Panc1 (cell line): ENCODE data around the gene LCN6. TPM values are rescaled to one million over a fixed set of nuclear protein-coding genes. Genes with fewer than 3 reads are reported as not detected.

Experiments used
- ATAC-seq: fragments of 200-7000 bp; cut with Tn5 transposase; 2 replicates; pipeline ENCODE4 v1.9.1; 2020; ENCODE audit warnings: mild to moderate bottlenecking, moderate library complexity
- BruUV-seq: library from RNA; stranded (reverse); fragments of 400-500 nt; replicated peaks from 2 replicates; lab custom pipeline; 2021; lab: Mats Ljungman, UMichigan
- CTCF ChIA-PET: fragments of 300-600 bp; sonication (Branson Sonifier 250); formaldehyde crosslinking; loops from one replicate; lab custom pipeline; 2022; ENCODE audit warnings: antibody characterized with exemption; lab: Charles Lee
- POLR2A ChIA-PET: fragments of 300-600 bp; sonication (Branson Sonifier 250); formaldehyde crosslinking; loops from one replicate; lab custom pipeline; 2022; ENCODE audit warnings: antibody characterized with exemption; lab: Charles Lee
- DNase-seq: peaks from one replicate; pipeline ENCODE4 v3.0.0-alpha.2; 2010; ENCODE audit warnings: low read depth, low spot score
- H3K27ac ChIP-seq: 2 replicates; pipeline ENCODE4 v1.5.1; 2011; ENCODE audit warnings: mild to moderate bottlenecking, low read length, inconsistent platforms
- H3K27me3 ChIP-seq: fragments of 200-500 bp; sonication (Bioruptor generic); 2 replicates; pipeline ENCODE4 v1.6.0; 2014; ENCODE audit warnings: low read length, inconsistent platforms; ENCODE audit not compliant: control insufficient read depth, insufficient read depth
- H3K36me3 ChIP-seq: fragments of 200-500 bp; sonication (Bioruptor generic); 2 replicates; pipeline ENCODE4 v1.5.1; 2014; ENCODE audit warnings: inconsistent platforms, mild to moderate bottlenecking, low read length, moderate library complexity; ENCODE audit not compliant: control insufficient read depth, insufficient read depth
- H3K4me1 ChIP-seq: 2 replicates; pipeline ENCODE4 v1.5.1; 2011; ENCODE audit warnings: inconsistent platforms, mild to moderate bottlenecking, low read length, moderate library complexity; ENCODE audit not compliant: control insufficient read depth, insufficient read depth
- H3K4me3 ChIP-seq, 2 experiments: 2 replicates each; pipeline ENCODE4 v1.5.1; 2011 to 2012; ENCODE audit warnings: low read depth in 2 of 2, low read length in 2 of 2, mild to moderate bottlenecking in 2 of 2, inconsistent platforms in 1 of 2, moderate library complexity in 1 of 2
- H3K9me3 ChIP-seq: fragments of 200-500 bp; sonication (Bioruptor generic); 2 replicates; pipeline ENCODE4 v1.5.1; 2014; ENCODE audit warnings: low read depth, mild to moderate bottlenecking, inconsistent platforms, low read length, moderate library complexity; ENCODE audit not compliant: control insufficient read depth, insufficient read depth
- POLR2AphosphoS5 ChIP-seq: IDR thresholded peaks from 2 replicates; pipeline ENCODE4 v1.6.1; 2012; ENCODE audit warnings: mild to moderate bottlenecking, low read depth, low read length, moderate library complexity
- SIN3A ChIP-seq: IDR thresholded peaks from 2 replicates; pipeline ENCODE4 v1.6.1; 2012; ENCODE audit warnings: low read depth, mild to moderate bottlenecking, low read length, moderate library complexity, borderline replicate concordance; ENCODE audit not compliant: insufficient read depth
- TCF7L2 ChIP-seq: IDR thresholded peaks from 2 replicates; pipeline ENCODE4 v1.6.1; 2011; ENCODE audit warnings: mild to moderate bottlenecking, low read depth, low read length, inconsistent platforms
- in situ Hi-C: cut with HindIII; loops from 2 replicates; pipeline ENCODE4 v1.10.0; 2016; ENCODE audit warnings: low sequenced_read_pairs, low pct_unique_long_range_greater_than_20kb
- intact Hi-C: fragments of 100-400 bp; cut with micrococcal nuclease; formaldehyde crosslinking; loops from one replicate; pipeline ENCODE4 v1.10.0; 2022; ENCODE audit not compliant: unreplicated experiment
- total RNA-seq: library from RNA; stranded (reverse); gene quantifications from one replicate; pipeline ENCODE4 v1.2.1, GENCODE V29; 2021; ENCODE audit not compliant: unreplicated experiment
- TF ChIP-seq, protein P1 (sequence below): fragments of 450-650 bp; IDR thresholded peaks from 2 replicates; pipeline ENCODE4 v1.5.1; 2017; ENCODE audit warnings: mild to moderate bottlenecking
- TF ChIP-seq, protein P2 (sequence below), 2 experiments: IDR thresholded peaks; 2 replicates each; pipeline ENCODE4 v1.6.1; 2011 to 2012; ENCODE audit warnings: low read depth in 2 of 2, control low read depth in 1 of 2, low read length in 1 of 2, mild to moderate bottlenecking in 1 of 2, moderate library complexity in 1 of 2; ENCODE audit not compliant: insufficient read depth in 1 of 2

Gene LCN6
- total RNA-seq, 1 experiment from 2014 or later, result not detected

DNA sequence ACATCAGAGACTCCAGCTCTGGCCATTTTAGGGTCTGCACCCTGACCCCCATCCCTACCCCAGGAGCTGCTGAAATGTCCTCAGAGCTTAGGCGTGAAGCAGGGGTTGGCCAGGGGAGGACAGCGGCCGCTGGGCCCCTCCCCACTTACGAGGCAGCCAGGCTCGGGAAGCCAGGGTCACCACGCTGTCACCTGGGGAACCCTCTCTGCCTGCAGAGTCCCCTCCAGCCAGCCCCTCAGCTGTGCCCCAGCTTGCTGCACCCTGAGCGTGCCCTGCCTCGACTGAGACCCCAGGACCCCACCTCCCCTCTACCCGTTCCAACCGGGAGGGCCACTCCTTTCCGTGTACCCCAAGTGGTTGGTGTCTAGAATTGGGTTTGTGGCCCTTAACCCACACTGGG, 8.3 kb downstream of the LCN6 start:
- H3K9me3 ChIP-seq, result no peaks in the 10 kb centered on the region
- no peaks in the 10 kb centered on the region for H3K4me1 ChIP-seq
- ChIA-PET CTCF (no interaction called here), POLR2A (no interaction called here)
- H3K27ac ChIP-seq, result no peak overlapping the region
- no peaks in the 10 kb centered on the region for H3K27me3 ChIP-seq
- ATAC-seq (no peak), DNase-seq (no peak)
- no TSS peak for BruUV-seq
- in situ Hi-C loops, result no loop called here
- intact Hi-C loops, result no loop called here
- H3K36me3 ChIP-seq, result no peaks in the 10 kb centered on the region
- H3K4me3 ChIP-seq, result no peak overlapping the region
- TF ChIP-seq TCF7L2 (no peak), POLR2AphosphoS5 (no peak), SIN3A (no peak)
- TF ChIP-seq, protein P1, sequence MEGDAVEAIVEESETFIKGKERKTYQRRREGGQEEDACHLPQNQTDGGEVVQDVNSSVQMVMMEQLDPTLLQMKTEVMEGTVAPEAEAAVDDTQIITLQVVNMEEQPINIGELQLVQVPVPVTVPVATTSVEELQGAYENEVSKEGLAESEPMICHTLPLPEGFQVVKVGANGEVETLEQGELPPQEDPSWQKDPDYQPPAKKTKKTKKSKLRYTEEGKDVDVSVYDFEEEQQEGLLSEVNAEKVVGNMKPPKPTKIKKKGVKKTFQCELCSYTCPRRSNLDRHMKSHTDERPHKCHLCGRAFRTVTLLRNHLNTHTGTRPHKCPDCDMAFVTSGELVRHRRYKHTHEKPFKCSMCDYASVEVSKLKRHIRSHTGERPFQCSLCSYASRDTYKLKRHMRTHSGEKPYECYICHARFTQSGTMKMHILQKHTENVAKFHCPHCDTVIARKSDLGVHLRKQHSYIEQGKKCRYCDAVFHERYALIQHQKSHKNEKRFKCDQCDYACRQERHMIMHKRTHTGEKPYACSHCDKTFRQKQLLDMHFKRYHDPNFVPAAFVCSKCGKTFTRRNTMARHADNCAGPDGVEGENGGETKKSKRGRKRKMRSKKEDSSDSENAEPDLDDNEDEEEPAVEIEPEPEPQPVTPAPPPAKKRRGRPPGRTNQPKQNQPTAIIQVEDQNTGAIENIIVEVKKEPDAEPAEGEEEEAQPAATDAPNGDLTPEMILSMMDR, result no peak
- TF ChIP-seq, protein P2, sequence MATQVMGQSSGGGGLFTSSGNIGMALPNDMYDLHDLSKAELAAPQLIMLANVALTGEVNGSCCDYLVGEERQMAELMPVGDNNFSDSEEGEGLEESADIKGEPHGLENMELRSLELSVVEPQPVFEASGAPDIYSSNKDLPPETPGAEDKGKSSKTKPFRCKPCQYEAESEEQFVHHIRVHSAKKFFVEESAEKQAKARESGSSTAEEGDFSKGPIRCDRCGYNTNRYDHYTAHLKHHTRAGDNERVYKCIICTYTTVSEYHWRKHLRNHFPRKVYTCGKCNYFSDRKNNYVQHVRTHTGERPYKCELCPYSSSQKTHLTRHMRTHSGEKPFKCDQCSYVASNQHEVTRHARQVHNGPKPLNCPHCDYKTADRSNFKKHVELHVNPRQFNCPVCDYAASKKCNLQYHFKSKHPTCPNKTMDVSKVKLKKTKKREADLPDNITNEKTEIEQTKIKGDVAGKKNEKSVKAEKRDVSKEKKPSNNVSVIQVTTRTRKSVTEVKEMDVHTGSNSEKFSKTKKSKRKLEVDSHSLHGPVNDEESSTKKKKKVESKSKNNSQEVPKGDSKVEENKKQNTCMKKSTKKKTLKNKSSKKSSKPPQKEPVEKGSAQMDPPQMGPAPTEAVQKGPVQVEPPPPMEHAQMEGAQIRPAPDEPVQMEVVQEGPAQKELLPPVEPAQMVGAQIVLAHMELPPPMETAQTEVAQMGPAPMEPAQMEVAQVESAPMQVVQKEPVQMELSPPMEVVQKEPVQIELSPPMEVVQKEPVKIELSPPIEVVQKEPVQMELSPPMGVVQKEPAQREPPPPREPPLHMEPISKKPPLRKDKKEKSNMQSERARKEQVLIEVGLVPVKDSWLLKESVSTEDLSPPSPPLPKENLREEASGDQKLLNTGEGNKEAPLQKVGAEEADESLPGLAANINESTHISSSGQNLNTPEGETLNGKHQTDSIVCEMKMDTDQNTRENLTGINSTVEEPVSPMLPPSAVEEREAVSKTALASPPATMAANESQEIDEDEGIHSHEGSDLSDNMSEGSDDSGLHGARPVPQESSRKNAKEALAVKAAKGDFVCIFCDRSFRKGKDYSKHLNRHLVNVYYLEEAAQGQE (IDR thresholded peaks at IDR 0.05; ENCODE audit: insufficient read depth in 1 of 2, low read depth in 2 of 2, low read length in 1 of 2), result no peak

DNA sequence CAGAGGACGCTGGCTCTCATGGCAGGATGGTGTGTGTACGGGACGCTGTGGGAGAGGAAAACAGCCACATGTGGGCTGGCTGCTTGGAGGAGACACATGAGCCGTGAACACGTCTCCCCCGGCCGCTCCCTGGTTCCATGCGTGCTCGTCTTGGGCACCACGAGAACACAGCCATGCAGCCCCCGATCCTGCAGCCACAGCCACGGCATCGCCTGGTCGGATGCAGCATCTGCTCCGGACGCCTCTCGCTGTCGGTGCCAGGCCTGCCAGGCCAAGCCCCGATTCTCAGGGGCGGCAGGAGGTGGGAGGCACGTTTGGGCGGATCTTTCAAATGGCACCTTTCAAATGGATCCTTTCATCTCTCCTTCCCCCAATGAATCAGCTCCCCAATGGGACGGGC, 8.8 kb downstream of the LCN6 start:
- Histone ChIP-seq H3K27me3 (no peaks in the 10 kb centered on the region), H3K27ac (no peak overlapping the region), H3K36me3 (no peaks in the 10 kb centered on the region), H3K4me1 (no peaks in the 10 kb centered on the region), H3K9me3 (no peaks in the 10 kb centered on the region), H3K4me3 (no peak overlapping the region)
- BruUV-seq, result no TSS peak
- intact Hi-C loops (no loop called here), in situ Hi-C loops (no loop called here)
- ChIA-PET CTCF (no interaction called here), POLR2A (no interaction called here)
- TF ChIP-seq SIN3A (no peak), TCF7L2 (no peak), POLR2AphosphoS5 (no peak)
- TF ChIP-seq, protein P2 (IDR thresholded peaks at IDR 0.05; ENCODE audit: insufficient read depth in 1 of 2, low read depth in 2 of 2, low read length in 1 of 2), result no peak
- TF ChIP-seq, protein P1, result no peak
- DNase-seq (no peak), ATAC-seq (no peak)
